Liver (tissue), 3 donors: Measurements from ENCODE around the gene MLLT3.

Experiments
- EGR1 ChIP-seq, 2 donors: IDR thresholded peaks; 2 replicates each; pipeline ENCODE4 v1.6.1; 2016 to 2018; ENCODE audit warnings: antibody characterized with exemption in 2 of 2, low read depth in 2 of 2
- FOXA1 ChIP-seq: IDR thresholded peaks from 2 replicates; pipeline ENCODE4 v1.6.1; 2016; ENCODE audit warnings: antibody characterized with exemption
- GABPA ChIP-seq, 2 donors: IDR thresholded peaks in 1 of 2; conservative IDR thresholded peaks in 1 of 2; 2 replicates each; pipeline ENCODE4 v1.6.1; 2016; ENCODE audit warnings: antibody characterized with exemption in 2 of 2, mild to moderate bottlenecking in 1 of 2, moderate library complexity in 1 of 2
- JUND ChIP-seq, 2 donors: IDR thresholded peaks; 2 replicates each; pipeline ENCODE4 v1.6.1; 2016; ENCODE audit warnings: antibody characterized with exemption in 2 of 2
- MAX ChIP-seq: IDR thresholded peaks from 2 replicates; pipeline ENCODE4 v1.6.1; 2016; ENCODE audit warnings: antibody characterized with exemption
- RAD21 ChIP-seq, 2 donors: IDR thresholded peaks; 2 replicates each; pipeline ENCODE4 v1.6.1; 2016; ENCODE audit warnings: antibody characterized with exemption in 2 of 2, mild to moderate bottlenecking in 2 of 2
- REST ChIP-seq: IDR thresholded peaks from 2 replicates; pipeline ENCODE4 v1.6.1; 2016; ENCODE audit warnings: antibody characterized with exemption, mild to moderate bottlenecking
- RXRA ChIP-seq, 2 donors: IDR thresholded peaks; 2 replicates each; pipeline ENCODE4 v1.6.1; 2017 to 2018; ENCODE audit warnings: antibody characterized with exemption in 2 of 2, mild to moderate bottlenecking in 1 of 2
- SP1 ChIP-seq: IDR thresholded peaks from 2 replicates; pipeline ENCODE4 v1.6.1; 2018; ENCODE audit warnings: antibody characterized with exemption, mild to moderate bottlenecking
- TAF1 ChIP-seq: conservative IDR thresholded peaks from 2 replicates; pipeline ENCODE4 v1.6.1; 2016; ENCODE audit warnings: antibody characterized with exemption, mild to moderate bottlenecking
- YY1 ChIP-seq: IDR thresholded peaks from 2 replicates; pipeline ENCODE4 v1.6.1; 2016; ENCODE audit warnings: antibody characterized with exemption, mild to moderate bottlenecking
- TF ChIP-seq, protein P1 (sequence below): fragments of 150-350 bp; IDR thresholded peaks from 2 replicates; pipeline ENCODE4 v1.5.1; 2017; ENCODE audit warnings: improper control_type of control experiment, low read depth, low read length; ENCODE audit not compliant: missing input control
- TF ChIP-seq, protein P2 (sequence below): IDR thresholded peaks from 2 replicates; pipeline ENCODE4 v1.6.1; 2016; ENCODE audit warnings: antibody characterized with exemption
- donor health status: healthy.
- donor health status: healthy.

- TF ChIP-seq, protein P1, sequence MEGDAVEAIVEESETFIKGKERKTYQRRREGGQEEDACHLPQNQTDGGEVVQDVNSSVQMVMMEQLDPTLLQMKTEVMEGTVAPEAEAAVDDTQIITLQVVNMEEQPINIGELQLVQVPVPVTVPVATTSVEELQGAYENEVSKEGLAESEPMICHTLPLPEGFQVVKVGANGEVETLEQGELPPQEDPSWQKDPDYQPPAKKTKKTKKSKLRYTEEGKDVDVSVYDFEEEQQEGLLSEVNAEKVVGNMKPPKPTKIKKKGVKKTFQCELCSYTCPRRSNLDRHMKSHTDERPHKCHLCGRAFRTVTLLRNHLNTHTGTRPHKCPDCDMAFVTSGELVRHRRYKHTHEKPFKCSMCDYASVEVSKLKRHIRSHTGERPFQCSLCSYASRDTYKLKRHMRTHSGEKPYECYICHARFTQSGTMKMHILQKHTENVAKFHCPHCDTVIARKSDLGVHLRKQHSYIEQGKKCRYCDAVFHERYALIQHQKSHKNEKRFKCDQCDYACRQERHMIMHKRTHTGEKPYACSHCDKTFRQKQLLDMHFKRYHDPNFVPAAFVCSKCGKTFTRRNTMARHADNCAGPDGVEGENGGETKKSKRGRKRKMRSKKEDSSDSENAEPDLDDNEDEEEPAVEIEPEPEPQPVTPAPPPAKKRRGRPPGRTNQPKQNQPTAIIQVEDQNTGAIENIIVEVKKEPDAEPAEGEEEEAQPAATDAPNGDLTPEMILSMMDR: no peak
- no peak for TF ChIP-seq JUND (IDR thresholded peaks at IDR 0.05)
- TF ChIP-seq EGR1 (IDR thresholded peaks at IDR 0.05; ENCODE audit: low read depth in 2 of 2): no peak
- no peak for TF ChIP-seq FOXA1
- TF ChIP-seq GABPA (IDR thresholded peaks at IDR 0.05 in 1 of 2, conservative IDR thresholded peaks at IDR 0.05 in 1 of 2): no peak
- no peak for TF ChIP-seq RAD21 (IDR thresholded peaks at IDR 0.05)
- TF ChIP-seq REST: no peak
- TF ChIP-seq TAF1: no peak
- TF ChIP-seq MAX: no peak
- no peak for TF ChIP-seq SP1
- TF ChIP-seq, protein P2, sequence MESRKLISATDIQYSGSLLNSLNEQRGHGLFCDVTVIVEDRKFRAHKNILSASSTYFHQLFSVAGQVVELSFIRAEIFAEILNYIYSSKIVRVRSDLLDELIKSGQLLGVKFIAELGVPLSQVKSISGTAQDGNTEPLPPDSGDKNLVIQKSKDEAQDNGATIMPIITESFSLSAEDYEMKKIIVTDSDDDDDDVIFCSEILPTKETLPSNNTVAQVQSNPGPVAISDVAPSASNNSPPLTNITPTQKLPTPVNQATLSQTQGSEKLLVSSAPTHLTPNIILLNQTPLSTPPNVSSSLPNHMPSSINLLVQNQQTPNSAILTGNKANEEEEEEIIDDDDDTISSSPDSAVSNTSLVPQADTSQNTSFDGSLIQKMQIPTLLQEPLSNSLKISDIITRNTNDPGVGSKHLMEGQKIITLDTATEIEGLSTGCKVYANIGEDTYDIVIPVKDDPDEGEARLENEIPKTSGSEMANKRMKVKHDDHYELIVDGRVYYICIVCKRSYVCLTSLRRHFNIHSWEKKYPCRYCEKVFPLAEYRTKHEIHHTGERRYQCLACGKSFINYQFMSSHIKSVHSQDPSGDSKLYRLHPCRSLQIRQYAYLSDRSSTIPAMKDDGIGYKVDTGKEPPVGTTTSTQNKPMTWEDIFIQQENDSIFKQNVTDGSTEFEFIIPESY: no peak
- TF ChIP-seq YY1: no peak
- no peak for TF ChIP-seq RXRA (IDR thresholded peaks at IDR 0.05)
Measured at GRCh38 chr9:20621471-20622329, 599 bp downstream of the MLLT3 start.
